Fibroblast of lung (primary cell): ENCODE data around the gene PLA2G2F. TPM values are rescaled to one million over a fixed set of nuclear protein-coding genes. Genes with fewer than 3 reads are reported as not detected.

Experiments
- DNase-seq, 2 donors: peaks; one replicate each; pipeline versions ENCODE4 v3.0.0 to v3.0.0-alpha.2; 2010; ENCODE audit warnings: low read depth in 2 of 2
- H2AFZ ChIP-seq: 2 replicates; pipeline ENCODE4 v1.5.1; 2012; ENCODE audit warnings: low read length, control low read depth, inconsistent platforms
- H3K27ac ChIP-seq: 2 replicates; pipeline ENCODE4 v1.5.1; 2011; ENCODE audit warnings: low read length, control low read depth; ENCODE audit not compliant: insufficient read depth
- H3K27me3 ChIP-seq: 2 replicates; pipeline ENCODE4 v1.5.1; 2011; ENCODE audit warnings: mild to moderate bottlenecking, low read length; ENCODE audit not compliant: control insufficient read depth, insufficient read depth
- H3K36me3 ChIP-seq: 2 replicates; pipeline ENCODE4 v1.5.1; 2011; ENCODE audit warnings: low read length; ENCODE audit not compliant: control insufficient read depth, insufficient read depth
- H3K4me1 ChIP-seq: 2 replicates; pipeline ENCODE4 v1.5.1; 2011; ENCODE audit warnings: low read length; ENCODE audit not compliant: control insufficient read depth, insufficient read depth; ENCODE audit errors: extremely low read depth
- H3K4me2 ChIP-seq: 2 replicates; pipeline ENCODE4 v1.5.1; 2011; ENCODE audit warnings: low read length, control low read depth; ENCODE audit not compliant: insufficient read depth; ENCODE audit errors: extremely low read depth
- H3K4me3 ChIP-seq, 4 experiments: fragments of 200-600 bp in 1 of 4; sonication (generic) in 1 of 4; replicated peaks in 1 of 4; 2 replicates each; pipeline ENCODE4 v1.5.1; 2011 to 2016; ENCODE audit warnings: low read length in 4 of 4, low read depth in 3 of 4, mild to moderate bottlenecking in 3 of 4, control low read depth in 2 of 4, inconsistent platforms in 1 of 4, mixed read lengths in 1 of 4; ENCODE audit not compliant: insufficient read depth in 1 of 4; ENCODE audit errors: control extremely low read depth in 1 of 4
- H3K79me2 ChIP-seq: 2 replicates; pipeline ENCODE4 v1.5.1; 2012; ENCODE audit warnings: mild to moderate bottlenecking, low read length, inconsistent platforms; ENCODE audit not compliant: control insufficient read depth, insufficient read depth
- H3K9ac ChIP-seq: 2 replicates; pipeline ENCODE4 v1.5.1; 2011; ENCODE audit warnings: mild to moderate bottlenecking, low read length, control low read depth; ENCODE audit not compliant: insufficient read depth
- H3K9me3 ChIP-seq: 2 replicates; pipeline ENCODE4 v1.5.1; 2012; ENCODE audit warnings: low read depth, low read length; ENCODE audit not compliant: control insufficient read depth, insufficient read depth
- H4K20me1 ChIP-seq: 2 replicates; pipeline ENCODE4 v1.5.1; 2011; ENCODE audit warnings: low read length; ENCODE audit not compliant: control insufficient read depth, insufficient read depth; ENCODE audit errors: extremely low read depth
- EZH2 ChIP-seq: IDR thresholded peaks from 2 replicates; pipeline ENCODE4 v1.5.1; 2012; ENCODE audit warnings: low read length, control low read depth, mild to moderate bottlenecking; ENCODE audit errors: missing control alignments
- polyA plus RNA-seq, 2 donors: library from polyadenylated mRNA; depleted of rRNA in 1 of 2; stranded (reverse) in 1 of 2; unstranded in 1 of 2; fragments of >200 nt; gene quantifications; 2 replicates each; pipeline ENCODE4 v1.2.1, GENCODE V29; 2011 to 2012; ENCODE audit warnings: missing spikeins in 1 of 2
- total RNA-seq: library from RNA; depleted of rRNA; stranded (reverse); fragments of >200 nt; gene quantifications from 2 replicates; pipeline ENCODE4 v1.2.1, GENCODE V29; 2014
- TF ChIP-seq, protein P1 (sequence below), 2 donors: IDR thresholded peaks in 1 of 2; conservative IDR thresholded peaks in 1 of 2; 1 replicate in 1 of 2; 2 replicates in 1 of 2; pipeline ENCODE4 v1.5.1; 2011 to 2012; ENCODE audit warnings: low read length in 2 of 2, control low read depth in 1 of 2, inconsistent platforms in 1 of 2, low read depth in 1 of 2, mild to moderate bottlenecking in 1 of 2

PLA2G2F gene
- total and polyA plus RNA-seq, 2 donors (not counting 1 experiment from before 2014, with no cell fraction given) = not detected

DNA sequence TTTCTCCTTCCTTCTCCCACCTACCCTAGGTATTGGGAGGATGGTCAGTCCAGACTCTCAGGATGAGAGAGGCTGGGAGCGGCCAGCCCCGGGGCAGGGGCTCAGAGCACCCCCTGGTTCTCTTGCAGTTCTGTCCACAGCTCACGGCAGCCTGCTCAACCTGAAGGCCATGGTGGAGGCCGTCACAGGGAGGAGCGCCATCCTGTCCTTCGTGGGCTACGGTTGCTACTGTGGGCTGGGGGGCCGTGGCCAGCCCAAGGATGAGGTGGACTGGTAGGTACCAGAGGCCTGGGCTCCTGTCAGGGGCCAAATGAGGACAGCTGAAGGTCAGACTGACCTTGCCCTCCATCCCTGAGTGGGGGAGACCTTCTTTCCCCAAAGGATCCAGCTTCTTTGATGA lies 4.2 kb downstream of the PLA2G2F start:
- H3K9ac ChIP-seq = no peak overlapping the region
- H2AFZ ChIP-seq = no peak overlapping the region
- H3K9me3 ChIP-seq = no peaks in the 10 kb centered on the region
- H3K79me2 ChIP-seq = no peaks in the 10 kb centered on the region
- H3K27me3 ChIP-seq = peaks cover 8% of the 10 kb centered on the region
- H4K20me1 ChIP-seq = no peaks in the 10 kb centered on the region
- DNase-seq = no peak
- H3K4me3 ChIP-seq = no peak overlapping the region
- TF ChIP-seq, protein P1, sequence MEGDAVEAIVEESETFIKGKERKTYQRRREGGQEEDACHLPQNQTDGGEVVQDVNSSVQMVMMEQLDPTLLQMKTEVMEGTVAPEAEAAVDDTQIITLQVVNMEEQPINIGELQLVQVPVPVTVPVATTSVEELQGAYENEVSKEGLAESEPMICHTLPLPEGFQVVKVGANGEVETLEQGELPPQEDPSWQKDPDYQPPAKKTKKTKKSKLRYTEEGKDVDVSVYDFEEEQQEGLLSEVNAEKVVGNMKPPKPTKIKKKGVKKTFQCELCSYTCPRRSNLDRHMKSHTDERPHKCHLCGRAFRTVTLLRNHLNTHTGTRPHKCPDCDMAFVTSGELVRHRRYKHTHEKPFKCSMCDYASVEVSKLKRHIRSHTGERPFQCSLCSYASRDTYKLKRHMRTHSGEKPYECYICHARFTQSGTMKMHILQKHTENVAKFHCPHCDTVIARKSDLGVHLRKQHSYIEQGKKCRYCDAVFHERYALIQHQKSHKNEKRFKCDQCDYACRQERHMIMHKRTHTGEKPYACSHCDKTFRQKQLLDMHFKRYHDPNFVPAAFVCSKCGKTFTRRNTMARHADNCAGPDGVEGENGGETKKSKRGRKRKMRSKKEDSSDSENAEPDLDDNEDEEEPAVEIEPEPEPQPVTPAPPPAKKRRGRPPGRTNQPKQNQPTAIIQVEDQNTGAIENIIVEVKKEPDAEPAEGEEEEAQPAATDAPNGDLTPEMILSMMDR (conservative IDR thresholded peaks at IDR 0.05 in 1 of 2, IDR thresholded peaks at IDR 0.05 in 1 of 2; ENCODE audit: low read depth in 1 of 2, low read length in 2 of 2) = no peak
- TF ChIP-seq EZH2 = no peak
- no peak overlapping the region for H3K4me2 ChIP-seq
- H3K27ac ChIP-seq = no peak overlapping the region
- no peaks in the 10 kb centered on the region for H3K4me1 ChIP-seq
- no peaks in the 10 kb centered on the region for H3K36me3 ChIP-seq

- no peaks in the 10 kb centered on the region for H4K20me1 ChIP-seq
- no peak for DNase-seq
These were observed 4.8 kb downstream of the PLA2G2F start for GRCh38 chr1:20143734-20144565.

DNA sequence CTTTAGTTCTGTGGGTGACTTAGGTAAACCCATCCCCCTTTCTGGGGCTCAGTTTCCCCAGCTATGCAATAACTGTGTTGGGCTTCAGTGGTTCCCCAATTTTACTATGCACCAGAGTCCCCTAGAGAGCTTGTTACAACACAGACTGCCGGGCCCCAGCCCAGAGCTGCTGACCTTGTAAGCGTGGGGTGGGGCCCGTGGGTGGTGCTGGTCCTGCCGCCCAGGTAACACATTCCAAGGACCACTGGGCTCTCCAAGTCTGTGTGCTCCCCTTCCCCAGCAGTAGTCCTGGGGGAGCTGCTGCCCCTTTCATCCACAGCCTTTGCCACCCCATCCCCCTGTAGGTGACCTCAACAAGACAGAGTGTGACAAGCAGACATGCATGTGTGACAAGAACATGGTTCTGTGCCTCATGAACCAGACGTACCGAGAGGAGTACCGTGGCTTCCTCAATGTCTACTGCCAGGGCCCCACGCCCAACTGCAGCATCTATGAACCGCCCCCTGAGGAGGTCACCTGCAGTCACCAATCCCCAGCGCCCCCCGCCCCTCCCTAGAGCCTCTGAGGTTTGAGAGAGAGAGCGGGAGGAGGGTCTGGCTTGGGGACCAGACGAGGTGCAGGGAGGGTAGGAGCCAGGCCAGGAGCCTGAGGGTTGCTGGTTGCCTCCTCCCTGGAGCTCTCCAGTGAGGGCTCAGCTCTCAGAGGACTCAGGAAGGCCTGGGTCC lies 8.9 kb downstream of the PLA2G2F start:
- no peak for DNase-seq
- no peaks in the 10 kb centered on the region for H3K36me3 ChIP-seq
- peaks cover 6% of the 10 kb centered on the region for H3K4me1 ChIP-seq
- TF ChIP-seq, protein P1 (conservative IDR thresholded peaks at IDR 0.05 in 1 of 2, IDR thresholded peaks at IDR 0.05 in 1 of 2; ENCODE audit: low read depth in 1 of 2, low read length in 2 of 2) = no peak
- TF ChIP-seq EZH2 = no peak
- no peak overlapping the region for H3K4me3 ChIP-seq
- no peaks in the 10 kb centered on the region for H4K20me1 ChIP-seq
- H3K79me2 ChIP-seq = no peaks in the 10 kb centered on the region
- H3K9me3 ChIP-seq = no peaks in the 10 kb centered on the region
- H2AFZ ChIP-seq = no peak overlapping the region
- H3K9ac ChIP-seq = no peak overlapping the region
- H3K27ac ChIP-seq = no peak overlapping the region
- no peak overlapping the region for H3K4me2 ChIP-seq
- peaks cover 8% of the 10 kb centered on the region for H3K27me3 ChIP-seq

More at GRCh38 chr1:20143734-20144565, 4.8 kb downstream of the PLA2G2F start:
- Histone ChIP-seq H2AFZ (no peak overlapping the region), H3K36me3 (no peaks in the 10 kb centered on the region), H3K9ac (no peak overlapping the region), H3K4me3 (no peak overlapping the region), H3K27me3 (peaks cover 8% of the 10 kb centered on the region), H3K4me2 (no peak overlapping the region), H3K4me1 (no peaks in the 10 kb centered on the region), H3K9me3 (no peaks in the 10 kb centered on the region), H3K79me2 (no peaks in the 10 kb centered on the region), H3K27ac (no peak overlapping the region)
- no peak for TF ChIP-seq EZH2
- TF ChIP-seq, protein P1 (conservative IDR thresholded peaks at IDR 0.05 in 1 of 2, IDR thresholded peaks at IDR 0.05 in 1 of 2; ENCODE audit: low read depth in 1 of 2, low read length in 2 of 2) = no peak
